Left ventricle myocardium inferior (tissue), 1 donor: ENCODE data around the gene HNRNPA3. TPM values are rescaled to one million over a fixed set of nuclear protein-coding genes. Genes with fewer than 3 reads are reported as not detected.

Experiments
- DNase-seq: peaks from one replicate; pipeline ENCODE4 v3.0.0-alpha.2; 2020
- H3K27ac ChIP-seq: fragments of 200-600 bp; replicated peaks from 2 replicates; pipeline ENCODE4 v1.8.0; 2021
- H3K27me3 ChIP-seq: fragments of 200-600 bp; 2 replicates; pipeline ENCODE4 v1.8.0; 2021; ENCODE audit warnings: low read depth
- H3K36me3 ChIP-seq: fragments of 200-600 bp; 2 replicates; pipeline ENCODE4 v1.8.0; 2021
- H3K4me1 ChIP-seq: fragments of 200-600 bp; 2 replicates; pipeline ENCODE4 v1.8.0; 2021
- H3K4me3 ChIP-seq: fragments of 200-600 bp; 2 replicates; pipeline ENCODE4 v1.8.0; 2021; ENCODE audit warnings: mild to moderate bottlenecking, moderate library complexity
- H3K9me3 ChIP-seq: fragments of 200-600 bp; replicated peaks from 2 replicates; pipeline ENCODE4 v1.8.0; 2021
- intact Hi-C: fragments of 100-400 bp; cut with micrococcal nuclease; formaldehyde crosslinking; loops from one replicate; pipeline ENCODE4 v1.11.0; 2022
- total RNA-seq: library from RNA; stranded (reverse); fragmentation: NEBNext Ultra II Directional; extraction: Animal tissue kit (Norgen Biotek cat#: 25700); gene quantifications from one replicate; pipeline ENCODE4 v1.2.1, GENCODE V29; 2021
- TF ChIP-seq, protein P1 (sequence below): fragments of 200-600 bp; IDR thresholded peaks from 2 replicates; pipeline ENCODE4 v1.8.0; 2021; ENCODE audit warnings: antibody characterized with exemption, mild to moderate bottlenecking, borderline replicate concordance
- donor health status: DM: no; HTN: yes; CAD: no; lungs with severe emphysema.

The HNRNPA3 gene
- total RNA-seq, 1 donor from 2014 or later, result 73.2 TPM

DNA sequence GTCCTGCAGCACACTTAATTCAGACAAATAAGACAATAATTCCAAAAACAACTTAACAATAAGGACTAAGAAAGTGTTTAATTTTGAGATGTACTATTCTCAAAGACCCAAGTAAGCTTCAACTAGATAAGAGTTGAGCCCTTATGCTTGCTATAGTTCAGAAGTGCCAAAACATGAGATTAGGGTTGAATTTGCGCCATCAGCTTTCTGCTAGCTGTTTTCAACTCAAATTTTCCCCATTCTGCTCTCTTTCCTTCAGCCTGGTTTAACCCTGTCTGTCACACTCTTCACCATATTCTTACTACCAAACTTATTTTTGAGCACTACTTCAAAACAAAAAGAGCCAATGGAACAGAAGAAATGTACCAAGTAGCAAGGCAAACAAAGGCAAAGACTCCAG is 47.8 kb downstream of the HNRNPA3 start:
- TF ChIP-seq, protein P1, sequence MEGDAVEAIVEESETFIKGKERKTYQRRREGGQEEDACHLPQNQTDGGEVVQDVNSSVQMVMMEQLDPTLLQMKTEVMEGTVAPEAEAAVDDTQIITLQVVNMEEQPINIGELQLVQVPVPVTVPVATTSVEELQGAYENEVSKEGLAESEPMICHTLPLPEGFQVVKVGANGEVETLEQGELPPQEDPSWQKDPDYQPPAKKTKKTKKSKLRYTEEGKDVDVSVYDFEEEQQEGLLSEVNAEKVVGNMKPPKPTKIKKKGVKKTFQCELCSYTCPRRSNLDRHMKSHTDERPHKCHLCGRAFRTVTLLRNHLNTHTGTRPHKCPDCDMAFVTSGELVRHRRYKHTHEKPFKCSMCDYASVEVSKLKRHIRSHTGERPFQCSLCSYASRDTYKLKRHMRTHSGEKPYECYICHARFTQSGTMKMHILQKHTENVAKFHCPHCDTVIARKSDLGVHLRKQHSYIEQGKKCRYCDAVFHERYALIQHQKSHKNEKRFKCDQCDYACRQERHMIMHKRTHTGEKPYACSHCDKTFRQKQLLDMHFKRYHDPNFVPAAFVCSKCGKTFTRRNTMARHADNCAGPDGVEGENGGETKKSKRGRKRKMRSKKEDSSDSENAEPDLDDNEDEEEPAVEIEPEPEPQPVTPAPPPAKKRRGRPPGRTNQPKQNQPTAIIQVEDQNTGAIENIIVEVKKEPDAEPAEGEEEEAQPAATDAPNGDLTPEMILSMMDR, result no peak
- H3K9me3 ChIP-seq, result peaks cover 3% of the 10 kb centered on the region
- peaks cover 93% of the 10 kb centered on the region for H3K4me1 ChIP-seq
- H3K36me3 ChIP-seq, result no peaks in the 10 kb centered on the region
- peak overlapping the region; percentile 90 for H3K4me3 ChIP-seq
- intact Hi-C loops, result loop anchor here (5.0 to 10.0 kb wide), 2 partner anchors 43 to 96 kb away; no protein-coding TSS in a partner anchor
- no peaks in the 10 kb centered on the region for H3K27me3 ChIP-seq
- peak overlapping the region; percentile 100 for H3K27ac ChIP-seq
- no peak for DNase-seq

DNA sequence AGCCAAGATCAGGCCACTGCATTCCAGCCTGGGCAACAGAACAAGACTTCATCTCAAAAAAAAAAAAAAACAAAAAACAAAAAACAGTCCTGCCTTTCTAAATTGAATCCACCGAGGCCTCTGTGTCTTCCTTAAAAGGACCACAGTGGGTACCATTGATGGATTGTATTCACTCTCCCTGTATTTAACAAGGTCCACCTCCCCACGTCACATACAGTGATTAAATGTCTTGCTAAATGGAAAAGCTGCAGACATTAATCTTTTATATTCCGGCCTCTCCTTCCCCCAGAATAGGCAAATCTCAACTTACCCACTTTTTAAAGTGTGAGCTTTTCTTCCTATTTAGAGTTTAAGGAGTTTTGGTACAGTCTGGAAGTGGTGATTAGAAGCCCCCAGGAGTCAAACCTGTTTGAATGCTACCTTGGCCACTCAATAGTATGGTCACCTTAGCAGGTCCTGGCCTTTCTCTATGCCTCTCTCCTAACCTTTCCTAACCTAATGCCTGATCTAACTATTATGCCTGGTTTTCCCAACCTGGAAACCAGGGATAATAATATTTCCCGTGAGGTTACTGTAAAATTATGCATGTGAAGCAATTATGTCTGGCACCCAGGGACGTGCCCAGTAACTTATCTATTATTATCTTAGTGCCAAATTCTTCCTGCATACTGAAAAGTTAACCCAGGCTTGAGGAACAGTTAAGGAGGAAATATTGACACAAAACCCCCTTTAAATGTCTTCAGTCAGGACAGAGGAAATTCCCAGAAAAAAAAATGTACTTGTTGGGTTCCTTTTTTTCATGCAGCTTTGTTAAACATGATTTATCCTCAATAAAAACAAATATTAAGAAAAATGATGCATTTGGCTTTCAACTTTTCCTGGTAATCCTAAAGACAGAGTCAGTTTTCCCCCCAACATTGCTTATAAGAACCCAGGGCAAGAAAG is 48.8 kb downstream of the HNRNPA3 start:
- peaks cover 3% of the 10 kb centered on the region for H3K9me3 ChIP-seq
- TF ChIP-seq, protein P1, result no peak
- peak overlapping the region; percentile 100 for H3K27ac ChIP-seq
- H3K27me3 ChIP-seq, result no peaks in the 10 kb centered on the region
- no peak for DNase-seq
- intact Hi-C loops, result loop anchor here (5.0 to 10.0 kb wide), 2 partner anchors 44 to 97 kb away; no protein-coding TSS in a partner anchor
- peaks cover 93% of the 10 kb centered on the region for H3K4me1 ChIP-seq
- no peaks in the 10 kb centered on the region for H3K36me3 ChIP-seq
- peak overlapping the region; percentile 90 for H3K4me3 ChIP-seq

DNA sequence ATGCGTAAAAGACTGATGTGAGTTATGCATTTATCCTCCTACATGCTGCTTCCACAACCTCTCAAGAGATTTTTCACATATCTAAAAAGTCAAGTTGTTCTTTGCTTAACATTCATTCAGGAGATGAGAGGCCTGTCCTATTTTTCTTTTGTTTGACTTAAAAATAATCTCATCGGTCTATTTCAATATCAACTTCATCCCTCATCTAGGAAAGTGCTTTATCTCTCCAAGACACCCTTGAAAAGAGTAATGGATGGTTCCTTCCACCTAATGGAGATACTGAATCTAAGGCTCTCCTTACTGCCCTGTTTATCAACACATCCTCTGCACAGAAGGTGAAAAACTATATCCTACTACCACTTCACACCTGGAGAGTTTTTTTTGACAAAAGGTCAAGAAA is 49.5 kb downstream of the HNRNPA3 start:
- intact Hi-C loops, result loop anchor here (5.0 to 10.0 kb wide), 2 partner anchors 45 to 97 kb away; no protein-coding TSS in a partner anchor
- Histone ChIP-seq H3K4me1 (peaks cover 92% of the 10 kb centered on the region), H3K9me3 (peaks cover 3% of the 10 kb centered on the region), H3K27ac (peak overlapping the region; percentile 100), H3K27me3 (no peaks in the 10 kb centered on the region), H3K4me3 (peak overlapping the region; percentile 90), H3K36me3 (no peaks in the 10 kb centered on the region)
- TF ChIP-seq, protein P1, result no peak
- no peak for DNase-seq

DNA sequence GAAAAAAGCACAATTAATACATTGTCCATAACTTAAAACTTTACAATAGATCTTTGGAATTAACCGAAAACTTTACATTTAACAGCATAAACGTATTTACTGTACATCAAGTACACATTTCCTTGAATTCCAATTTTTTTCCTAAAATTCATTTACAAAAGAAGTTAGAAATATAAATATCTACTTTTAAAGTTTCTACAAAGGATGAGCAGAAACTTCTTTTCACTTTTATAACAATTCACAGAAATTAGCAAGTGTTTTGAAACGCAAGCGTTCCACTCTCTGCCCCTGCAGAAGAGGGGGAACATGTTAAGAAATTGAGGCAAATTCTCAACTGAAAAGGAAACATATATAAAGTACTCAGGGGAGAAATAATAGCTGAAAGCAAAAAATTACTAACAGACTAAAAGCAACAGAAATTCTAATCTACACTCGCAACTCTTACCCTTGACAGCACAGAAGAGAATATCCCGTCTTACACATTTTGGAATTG is 50.4 kb downstream of the HNRNPA3 start:
- intact Hi-C loops, result loop anchor here (5.0 to 10.0 kb wide), 2 partner anchors 46 to 98 kb away; no protein-coding TSS in a partner anchor
- Histone ChIP-seq H3K9me3 (peaks cover 2% of the 10 kb centered on the region), H3K4me3 (peak overlapping the region; percentile 90), H3K36me3 (no peaks in the 10 kb centered on the region), H3K27me3 (no peaks in the 10 kb centered on the region), H3K27ac (peak overlapping the region; percentile 100), H3K4me1 (peaks cover 83% of the 10 kb centered on the region)
- no peak for DNase-seq
- TF ChIP-seq, protein P1, result no peak

DNA sequence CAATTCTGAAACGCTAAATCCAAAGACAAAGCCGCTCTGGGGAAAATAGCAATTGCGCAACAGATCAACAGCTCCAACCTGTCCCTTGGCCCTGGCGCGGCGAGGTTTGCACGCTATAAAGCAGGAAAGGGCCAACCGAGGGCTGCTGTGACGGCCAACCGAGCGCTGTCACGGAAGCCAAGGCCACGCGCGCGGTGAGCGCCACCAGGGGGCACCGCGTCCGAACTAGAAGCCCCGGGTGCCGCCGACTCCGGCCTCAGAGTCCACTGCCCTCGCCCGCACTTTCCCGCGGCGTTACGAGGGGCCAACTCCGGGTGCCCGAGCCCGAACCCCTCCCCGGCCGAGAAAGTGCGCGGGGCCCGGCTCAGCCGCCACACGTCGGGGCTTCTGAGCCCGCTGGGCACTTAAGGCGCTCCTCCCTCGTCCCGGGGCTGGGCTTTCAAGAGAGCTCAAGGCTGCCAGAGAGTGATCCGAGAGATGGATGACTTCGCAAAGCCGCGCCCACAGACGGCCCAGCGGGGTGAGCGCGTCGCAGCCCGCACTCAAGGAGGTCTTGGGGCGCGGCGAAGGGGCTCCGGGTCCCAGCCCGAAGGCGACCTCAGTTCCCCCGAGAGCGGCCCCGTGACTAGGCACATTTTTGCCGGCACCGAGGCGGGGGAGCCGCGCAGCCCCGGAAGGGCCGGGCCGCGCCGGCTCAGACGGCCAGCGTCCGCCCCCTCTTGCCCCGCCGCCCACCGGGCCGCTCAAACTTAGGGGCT is 51.0 kb downstream of the HNRNPA3 start:
- TF ChIP-seq, protein P1, result peak; percentile 90
- H3K9me3 ChIP-seq, result no peaks in the 10 kb centered on the region
- peak overlapping the region; percentile 100 for H3K27ac ChIP-seq
- intact Hi-C loops, result loop anchor here (5.0 to 10.0 kb wide), 2 partner anchors 46 to 99 kb away; no protein-coding TSS in a partner anchor
- peak; percentile 99 for DNase-seq
- peak overlapping the region; percentile 90 for H3K4me3 ChIP-seq
- H3K36me3 ChIP-seq, result no peaks in the 10 kb centered on the region
- H3K4me1 ChIP-seq, result peaks cover 76% of the 10 kb centered on the region
- H3K27me3 ChIP-seq, result no peaks in the 10 kb centered on the region
